GM18498 (cell line): ENCODE measurements around the gene NAA35.
"Not testable (repeated sequence)": the region's sequence is repeated elsewhere in the genome, so short reads cannot be mapped to it uniquely, and the experiment has no call there.

Source experiments
- ATAC-seq: cut with Tn5 transposase; IDR thresholded peaks from one replicate; pipeline ENCODE4 v1.9.1; 2021; ENCODE audit warnings: mild to moderate bottlenecking, moderate library complexity; ENCODE audit not compliant: unreplicated experiment

Gene NAA35

GRCh38 chr9:86022687-86023266 is 81.8 kb downstream of the NAA35 start:
- no peak for ATAC-seq

DNA sequence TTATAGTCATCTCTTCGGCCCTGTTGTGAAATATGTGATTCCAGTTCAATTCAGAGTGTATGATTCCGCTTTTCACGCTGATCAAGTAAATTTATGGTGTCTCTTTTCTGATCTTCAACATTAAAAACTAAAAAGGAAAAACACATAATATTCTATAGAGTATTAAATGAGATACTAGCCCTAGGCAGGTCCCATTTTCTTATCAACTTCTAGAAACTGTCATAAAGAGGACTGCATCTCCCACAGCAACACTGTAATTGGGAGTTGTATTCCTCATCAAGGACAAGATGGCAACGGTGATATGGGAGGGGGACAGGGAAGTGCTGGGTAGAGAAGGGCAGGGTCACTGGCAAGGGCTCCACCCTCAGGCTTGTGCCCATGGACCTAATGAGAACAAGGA is 86.8 kb downstream of the NAA35 start:
- ATAC-seq = no peak

DNA sequence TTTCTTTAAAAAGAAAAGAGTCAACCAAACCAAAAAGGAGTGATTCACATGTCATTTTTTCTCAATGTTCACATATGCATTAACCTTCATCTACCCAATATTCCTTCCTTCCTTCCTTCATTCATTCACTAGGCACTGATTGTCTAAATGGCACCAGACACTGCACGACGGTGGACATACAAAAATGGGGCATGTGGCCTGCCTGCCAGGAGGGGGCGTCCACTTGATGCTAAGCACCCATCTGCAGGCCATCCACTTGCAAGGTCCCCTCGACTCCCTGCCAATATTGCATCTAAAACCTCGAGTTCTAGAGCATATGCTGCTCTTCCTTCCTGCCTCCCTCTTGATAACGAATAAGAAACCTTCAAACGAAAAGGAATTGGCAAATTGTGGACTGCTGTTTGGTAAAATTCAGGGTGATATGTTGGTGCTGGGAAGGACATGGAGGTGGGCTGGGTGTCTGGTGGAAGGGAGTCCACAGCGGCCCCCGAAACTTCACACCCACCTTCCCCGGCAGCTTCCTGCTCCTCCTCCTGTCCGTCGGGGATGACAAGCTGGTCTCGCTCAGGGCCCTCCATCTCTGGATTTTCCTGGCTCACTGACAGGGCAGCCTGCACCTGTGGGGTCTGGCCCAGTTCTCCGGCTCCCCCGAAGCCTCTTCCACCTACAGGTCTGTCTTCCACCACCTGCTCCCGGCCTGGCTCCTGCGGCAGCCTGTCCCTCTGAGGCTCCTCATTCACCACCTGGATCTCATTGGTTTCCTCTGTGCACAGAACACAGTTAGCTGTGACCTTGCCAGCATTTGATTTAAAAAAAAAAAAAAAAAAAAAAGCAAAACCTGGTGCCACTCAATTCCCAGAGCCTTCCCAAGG is 94.2 kb downstream of the NAA35 start:
- ATAC-seq = no peak

GRCh38 chr9:86035827-86036440 is 95.0 kb downstream of the NAA35 start:
- ATAC-seq = no peak

DNA sequence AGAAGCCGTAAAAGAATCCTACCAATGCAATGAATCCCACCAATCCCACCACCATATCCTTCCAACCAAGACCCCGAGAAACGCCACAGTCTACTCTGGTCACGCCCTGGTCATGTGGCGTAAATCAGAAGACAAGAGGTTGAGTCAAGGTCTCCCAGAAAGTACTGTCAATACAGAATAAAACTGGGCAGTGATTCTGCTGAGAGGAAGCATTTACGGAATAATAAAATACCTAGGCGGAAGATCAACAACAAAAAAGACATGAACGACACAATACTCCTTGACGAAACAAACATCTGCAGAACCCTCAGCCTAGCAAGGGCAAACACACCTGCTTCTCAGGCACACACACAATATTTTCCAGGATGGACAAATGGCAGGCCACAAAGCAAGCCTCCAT is 95.6 kb downstream of the NAA35 start:
- ATAC-seq = no peak

GRCh38 chr9:86039991-86040860 is 99.3 kb downstream of the NAA35 start:
- no peak for ATAC-seq

- ATAC-seq = no peak
Observed at GRCh38 chr9:86040861-86041155, 99.9 kb downstream of the NAA35 start.

DNA sequence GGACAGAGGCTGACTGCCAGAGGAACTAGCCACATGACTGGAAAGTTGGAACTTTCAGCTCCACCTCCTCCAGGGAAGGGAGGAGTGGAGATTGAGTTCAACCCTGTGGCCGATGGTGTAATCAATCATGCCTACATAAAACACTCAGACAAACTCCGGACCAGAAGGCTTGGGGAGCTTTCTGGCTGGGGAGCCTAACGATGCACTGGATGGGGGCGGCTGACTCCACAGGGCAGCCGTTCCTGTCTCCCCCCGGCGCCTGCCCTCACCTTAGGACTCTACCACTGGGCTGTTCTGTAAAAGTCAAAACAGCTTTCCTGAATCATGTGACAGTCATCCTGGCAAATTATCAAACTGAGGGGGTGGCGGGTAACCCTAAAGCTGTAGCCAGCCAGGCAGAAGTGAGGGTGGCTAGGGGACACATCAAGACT is 100.4 kb downstream of the NAA35 start:
- ATAC-seq = no peak

GRCh38 chr9:86042199-86042978 is 101.4 kb downstream of the NAA35 start:
- no peak for ATAC-seq

DNA sequence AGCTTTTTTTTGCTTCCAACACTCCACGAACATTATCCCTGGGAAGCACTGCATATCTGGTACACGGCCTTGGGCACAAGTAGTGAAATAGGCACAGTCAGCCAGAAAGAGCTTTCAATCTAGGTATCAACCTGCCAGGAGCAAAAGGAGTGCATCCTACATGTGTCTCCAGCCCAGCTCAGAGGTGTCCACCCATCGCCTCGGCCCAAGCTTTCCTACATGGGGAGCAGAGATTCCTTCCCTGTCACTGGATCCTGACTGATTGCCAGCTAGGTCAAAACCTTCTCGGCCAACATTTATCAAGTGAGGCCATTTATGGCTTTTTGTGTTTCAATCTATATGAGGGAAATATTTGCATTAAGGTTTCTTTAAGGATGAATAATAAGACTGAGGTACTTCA is 102.6 kb downstream of the NAA35 start:
- ATAC-seq = no peak

DNA sequence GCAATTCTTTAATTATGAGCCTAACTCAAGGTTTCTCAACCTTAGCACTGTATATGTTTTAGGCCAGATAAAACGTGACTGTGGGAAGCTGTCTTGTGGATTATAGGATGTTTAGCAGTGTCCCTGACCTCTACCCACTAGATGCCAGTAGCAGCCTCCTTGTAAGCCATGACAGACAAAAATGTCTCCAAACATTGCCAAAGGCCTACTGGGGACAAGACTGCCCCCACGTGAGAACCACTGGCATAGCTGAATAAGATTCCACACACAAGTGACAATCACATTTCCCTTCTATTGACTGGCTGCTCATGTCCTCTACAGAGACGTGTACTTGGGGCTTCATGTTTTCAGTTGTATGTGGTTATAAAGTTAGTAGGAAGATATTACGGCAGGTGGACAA is 103.1 kb downstream of the NAA35 start:
- ATAC-seq = no peak

DNA sequence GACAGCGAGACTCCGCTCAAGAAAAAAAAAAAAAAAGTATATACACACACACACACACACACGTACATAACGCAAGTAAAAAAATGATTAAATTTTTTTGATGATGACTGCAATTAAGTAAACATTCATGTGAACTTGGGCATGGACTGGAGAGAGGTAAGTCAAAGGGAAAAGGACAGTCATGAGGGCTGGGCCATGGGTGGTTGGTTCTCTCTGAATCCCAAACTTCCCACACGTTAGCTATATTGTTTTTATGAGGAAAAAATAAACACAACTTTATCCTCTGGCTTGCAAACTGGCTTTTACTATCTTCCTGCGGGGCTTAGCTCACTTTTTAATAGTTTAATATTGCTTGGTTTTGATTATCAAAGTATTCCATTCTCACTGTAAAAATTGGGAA is 104.7 kb downstream of the NAA35 start:
- no peak for ATAC-seq

DNA sequence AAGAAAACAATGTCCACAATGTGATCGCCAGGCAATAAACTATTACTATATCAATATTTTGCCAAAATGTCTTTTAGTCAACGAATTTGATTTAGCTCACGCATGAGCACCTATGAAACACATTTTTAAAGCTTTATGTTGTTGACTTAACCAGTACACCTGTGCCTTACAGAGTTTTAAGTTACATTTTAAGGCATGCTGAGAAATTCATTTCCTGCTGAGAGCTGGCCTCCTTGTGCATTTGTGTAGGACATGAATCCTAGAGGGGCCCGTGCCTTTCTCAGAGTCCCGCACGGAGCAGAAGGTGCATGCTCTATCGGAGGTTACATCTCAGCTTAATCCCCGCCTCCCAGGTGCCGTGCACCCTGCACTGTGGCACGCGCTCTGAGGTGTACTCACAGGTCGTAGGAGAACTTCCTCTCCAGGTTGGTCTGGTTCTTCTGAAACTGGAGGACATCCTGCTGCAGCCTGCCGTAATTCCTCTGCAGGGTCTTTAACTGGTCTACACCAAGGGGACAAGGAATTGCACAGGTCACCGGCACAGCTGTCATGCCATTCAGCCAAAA is 105.2 kb downstream of the NAA35 start:
- ATAC-seq = no peak

DNA sequence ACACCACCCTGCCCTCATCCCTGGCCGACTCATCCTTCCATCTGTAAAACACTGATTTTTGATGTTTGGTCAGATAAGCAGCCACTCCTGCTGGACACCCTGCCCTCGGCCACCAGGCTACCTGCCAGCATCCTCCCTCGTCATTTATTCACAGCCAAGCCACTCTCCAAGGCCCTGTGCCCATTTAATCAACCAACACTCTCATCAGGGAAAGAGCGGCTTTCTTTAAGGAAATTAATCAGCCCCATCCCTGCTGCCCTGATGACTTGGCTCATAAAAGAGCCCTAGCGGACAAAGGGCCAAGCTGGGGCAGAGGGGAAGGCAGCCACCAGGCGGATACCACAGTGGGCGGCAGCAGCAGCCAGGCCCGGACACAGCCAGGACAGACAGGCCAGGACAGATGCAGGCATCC is 106.0 kb downstream of the NAA35 start:
- ATAC-seq = no peak

DNA sequence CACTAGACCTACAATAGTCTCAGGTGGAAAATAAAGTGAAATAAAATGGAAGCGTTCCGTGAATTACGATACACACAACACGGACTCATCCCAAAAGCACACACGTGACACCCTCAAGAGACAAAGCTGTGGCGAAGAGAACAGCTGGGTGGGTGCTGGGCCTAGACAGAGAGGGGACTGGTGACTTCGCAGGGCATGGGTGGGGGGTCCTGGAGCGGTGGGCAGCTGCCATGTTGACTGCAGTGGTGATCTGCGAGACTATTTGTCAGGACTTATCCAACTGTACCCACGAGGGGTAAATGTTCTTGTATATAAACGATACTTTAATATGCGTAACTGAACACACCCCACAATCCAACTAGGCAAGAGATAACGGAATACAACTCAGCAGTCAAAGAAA is 106.4 kb downstream of the NAA35 start:
- no peak for ATAC-seq

GRCh38 chr9:86048018-86048742 is 107.2 kb downstream of the NAA35 start:
- not testable (repeated sequence) for ATAC-seq

DNA sequence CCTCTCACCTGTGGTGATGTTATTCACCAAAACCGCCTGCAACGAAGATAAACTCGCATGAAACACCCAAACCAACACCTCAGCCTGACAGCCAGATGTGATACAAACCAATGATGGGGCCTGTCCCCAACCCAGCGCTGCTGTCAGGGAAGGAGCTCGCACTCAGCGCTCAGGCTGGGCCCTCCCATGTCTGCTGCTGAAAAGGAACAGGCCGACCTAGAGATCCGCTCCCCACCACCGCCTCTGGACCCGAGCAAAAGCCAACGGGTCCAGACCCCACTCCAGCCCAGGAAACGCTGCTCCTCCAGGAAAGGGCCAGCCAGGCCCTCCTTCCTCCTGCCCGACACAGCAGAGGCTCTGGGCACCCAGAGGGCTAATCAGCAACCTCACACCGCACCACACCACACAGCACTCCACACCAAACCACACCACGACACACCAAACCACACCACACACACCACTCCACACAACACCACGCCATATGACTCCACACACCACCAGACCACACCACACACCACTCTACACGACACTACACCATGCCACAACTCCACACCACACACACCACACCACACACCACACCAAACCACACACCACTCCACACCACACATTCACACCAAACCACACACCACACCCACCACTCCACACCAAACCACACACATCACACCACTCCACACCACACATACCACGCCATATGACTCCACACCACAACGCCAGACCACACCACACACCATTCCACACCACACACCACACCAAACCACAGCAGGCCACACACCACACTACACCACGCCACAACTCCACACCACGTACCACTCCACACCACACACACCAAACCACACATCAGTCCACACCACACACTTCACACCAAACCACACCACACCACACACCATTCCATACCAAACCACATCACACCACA is 111.9 kb downstream of the NAA35 start:
- ATAC-seq = no peak

DNA sequence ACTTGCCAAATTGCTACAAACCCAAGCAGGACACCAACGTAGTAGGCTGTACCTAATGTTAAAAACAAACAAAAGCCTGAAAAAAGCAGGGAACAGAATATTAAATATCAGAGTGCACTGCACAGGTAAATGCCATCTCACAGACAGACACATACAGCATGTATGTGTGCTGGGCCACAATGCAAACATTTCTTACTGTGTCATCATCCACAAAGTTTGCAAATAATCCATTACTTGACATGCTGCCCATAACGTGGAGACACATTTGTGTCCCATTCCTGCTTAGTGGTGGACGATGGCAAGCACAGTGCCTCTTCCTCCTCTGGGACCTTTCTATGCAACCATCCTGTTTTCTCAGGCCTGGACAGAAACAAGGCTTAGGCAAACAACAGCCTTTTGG is 113.7 kb downstream of the NAA35 start:
- ATAC-seq = no peak

DNA sequence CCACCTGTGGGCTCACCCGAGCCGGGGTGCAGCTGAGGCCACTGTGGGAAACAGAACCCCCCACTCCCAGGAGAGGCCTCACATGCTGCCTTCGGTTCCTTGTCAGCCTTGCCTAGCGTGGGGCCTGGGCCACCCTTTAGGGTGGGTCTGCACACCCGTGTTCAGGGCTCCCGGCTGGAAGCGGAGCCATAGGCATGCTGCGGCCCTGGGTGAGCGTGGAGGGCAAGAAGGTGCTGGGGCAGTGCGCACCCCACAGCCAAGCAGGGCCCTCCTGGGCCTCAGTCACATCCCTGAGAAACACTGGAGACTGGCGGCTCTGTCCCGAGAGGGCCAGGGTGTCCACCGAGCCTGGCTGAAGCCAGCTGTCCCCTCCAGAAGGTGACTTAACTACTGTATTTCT is 116.5 kb downstream of the NAA35 start:
- no peak for ATAC-seq
